HCT116 (cell line): ENCODE measurements around the gene NAGLU. TPM values are rescaled to one million over a fixed set of nuclear protein-coding genes. Genes with fewer than 3 reads are reported as not detected.
"Not testable (repeated sequence)": the region's sequence is repeated elsewhere in the genome, so short reads cannot be mapped to it uniquely, and the experiment has no call there.

ENCODE experiments used
- ATAC-seq: fragments of 200-7000 bp; cut with Tn5 transposase; 2 replicates; pipeline ENCODE4 v1.9.1; 2020; ENCODE audit warnings: mild to moderate bottlenecking, moderate library complexity
- BruUV-seq: library from RNA; stranded (reverse); fragments of 400-500 nt; replicated peaks from 2 replicates; lab custom pipeline; 2021; lab: Mats Ljungman, UMichigan
- CTCF ChIA-PET: fragments of 300-600 bp; sonication (Branson Sonifier 250); formaldehyde crosslinking; loops from one replicate; lab custom pipeline; 2021; ENCODE audit warnings: antibody characterized with exemption; lab: Charles Lee
- POLR2A ChIA-PET: fragments of 300-600, 350-600 bp; sonication (Branson Sonifier 250); formaldehyde crosslinking; loops from one replicate; lab custom pipeline; 2021; ENCODE audit warnings: antibody characterized with exemption; lab: Charles Lee
- RAD21 ChIA-PET, 2 experiments: fragments of 300-600 bp; sonication (Branson Sonifier 250); formaldehyde crosslinking; loops; one replicate each; lab custom pipeline; 2023; ENCODE audit warnings: low total read pairs in 2 of 2; ENCODE audit not compliant: uncharacterized antibody in 2 of 2, unreplicated experiment in 2 of 2, low non-redundant PET in 1 of 2; lab: Charles Lee
- DNase-seq: peaks from one replicate; pipeline ENCODE4 v3.0.0-alpha.2; 2010; ENCODE audit warnings: low read depth, low spot score
- H2AFZ ChIP-seq: fragments of 200-600 bp; shearing (Covaris generic), sonication (generic); 2 replicates; pipeline ENCODE4 v1.6.1; 2017; ENCODE audit warnings: low read depth, mixed run types, mixed read lengths, antibody characterized with exemption, low read length; ENCODE audit not compliant: poor library complexity, severe bottlenecking
- H3K27ac ChIP-seq: 2 replicates; pipeline ENCODE4 v1.5.1; 2012; ENCODE audit warnings: low read depth, low read length
- H3K27me3 ChIP-seq: fragments of 200-600 bp; sonication (generic); 2 replicates; pipeline ENCODE4 v1.6.1; 2016; ENCODE audit warnings: mixed run types, low read length, mixed read lengths; ENCODE audit not compliant: insufficient read depth
- H3K36me3 ChIP-seq, 2 experiments: fragments of 200-500 bp in 1 of 2; fragments of 200-600 bp in 1 of 2; sonication (Bioruptor generic) in 1 of 2; sonication (generic) in 1 of 2; 2 replicates each; pipeline versions ENCODE4 v1.5.1 to v1.6.1; 2014 to 2016; ENCODE audit warnings: low read length in 2 of 2, inconsistent platforms in 1 of 2, mixed read lengths in 1 of 2, mixed run types in 1 of 2; ENCODE audit not compliant: insufficient read depth in 2 of 2, control insufficient read depth in 1 of 2
- H3K4me1 ChIP-seq, 2 experiments: fragments of 200-600 bp in 1 of 2; sonication (generic) in 1 of 2; 2 replicates each; pipeline versions ENCODE4 v1.5.1 to v1.6.1; 2012 to 2017; ENCODE audit warnings: low read length in 2 of 2, inconsistent platforms in 1 of 2, mild to moderate bottlenecking in 1 of 2, mixed read lengths in 1 of 2, mixed run types in 1 of 2, moderate library complexity in 1 of 2; ENCODE audit not compliant: insufficient read depth in 2 of 2, control insufficient read depth in 1 of 2
- H3K4me2 ChIP-seq: fragments of 200-600 bp; sonication (generic); 2 replicates; pipeline ENCODE4 v1.6.1; 2017; ENCODE audit warnings: mixed run types, low read length, mixed read lengths
- H3K4me3 ChIP-seq, 2 experiments: fragments of 200-600 bp in 1 of 2; sonication (generic) in 1 of 2; replicated peaks in 1 of 2; 2 replicates each; pipeline ENCODE4 v1.5.1; 2011 to 2016; ENCODE audit warnings: low read length in 2 of 2, control low read depth in 1 of 2, low read depth in 1 of 2, mild to moderate bottlenecking in 1 of 2, mixed read lengths in 1 of 2, mixed run types in 1 of 2
- H3K79me2 ChIP-seq: fragments of 200-600 bp; sonication (generic); 2 replicates; pipeline ENCODE4 v1.6.1; 2017; ENCODE audit warnings: mild to moderate bottlenecking, mixed run types, low read length, moderate library complexity, mixed read lengths; ENCODE audit not compliant: insufficient read depth
- H3K9ac ChIP-seq: fragments of 200-600 bp; sonication (generic); 2 replicates; pipeline ENCODE4 v1.6.1; 2016; ENCODE audit warnings: low read length, mixed read lengths
- H3K9me2 ChIP-seq: fragments of 200-600 bp; sonication (generic), shearing (Covaris generic); 2 replicates; pipeline ENCODE4 v1.6.1; 2017; ENCODE audit warnings: mixed run types, mild to moderate bottlenecking, moderate library complexity; ENCODE audit not compliant: insufficient read depth
- H3K9me3 ChIP-seq, 2 experiments: fragments of 200-500 bp in 1 of 2; fragments of 200-600 bp in 1 of 2; sonication (Bioruptor generic) in 1 of 2; sonication (generic) in 1 of 2; 2 replicates each; pipeline ENCODE4 v1.6.1; 2014 to 2017; ENCODE audit warnings: low read length in 2 of 2, mixed read lengths in 2 of 2, inconsistent platforms in 1 of 2, low read depth in 1 of 2, mild to moderate bottlenecking in 1 of 2, mixed run types in 1 of 2, moderate library complexity in 1 of 2; ENCODE audit not compliant: control insufficient read depth in 1 of 2, insufficient read depth in 1 of 2
- H4K20me1 ChIP-seq: fragments of 200-600 bp; sonication (generic), shearing (Covaris generic); 2 replicates; pipeline ENCODE4 v1.6.1; 2017; ENCODE audit warnings: mixed run types, mild to moderate bottlenecking, moderate library complexity; ENCODE audit not compliant: insufficient read depth
- CBX3 ChIP-seq: IDR thresholded peaks from 2 replicates; pipeline ENCODE4 v1.6.1; 2012; ENCODE audit warnings: low read depth
- FOSL1 ChIP-seq: IDR thresholded peaks from 2 replicates; pipeline ENCODE4 v1.6.1; 2012; ENCODE audit warnings: low read depth
- YY1 ChIP-seq: IDR thresholded peaks from 2 replicates; pipeline ENCODE4 v1.6.1; 2011; ENCODE audit warnings: low read length, low read depth, moderate library complexity, mild to moderate bottlenecking; ENCODE audit not compliant: insufficient replicate concordance; ENCODE audit errors: extremely low read depth
- intact Hi-C: fragments of 100-400 bp; cut with micrococcal nuclease; formaldehyde crosslinking; loops from 2 replicates; pipeline ENCODE4 v1.10.0; 2022
- total RNA-seq: library from RNA; stranded (reverse); gene quantifications from one replicate; pipeline ENCODE4 v1.2.1, GENCODE V29; 2021; ENCODE audit not compliant: unreplicated experiment
- TF ChIP-seq, protein P1 (sequence below): IDR thresholded peaks from 2 replicates; pipeline ENCODE4 v1.6.1; 2012
- TF ChIP-seq, protein P2 (sequence below): IDR thresholded peaks from 2 replicates; pipeline ENCODE4 v1.6.1; 2012

The NAGLU gene
- total RNA-seq, 1 experiment from 2014 or later, result 17.7 TPM

DNA sequence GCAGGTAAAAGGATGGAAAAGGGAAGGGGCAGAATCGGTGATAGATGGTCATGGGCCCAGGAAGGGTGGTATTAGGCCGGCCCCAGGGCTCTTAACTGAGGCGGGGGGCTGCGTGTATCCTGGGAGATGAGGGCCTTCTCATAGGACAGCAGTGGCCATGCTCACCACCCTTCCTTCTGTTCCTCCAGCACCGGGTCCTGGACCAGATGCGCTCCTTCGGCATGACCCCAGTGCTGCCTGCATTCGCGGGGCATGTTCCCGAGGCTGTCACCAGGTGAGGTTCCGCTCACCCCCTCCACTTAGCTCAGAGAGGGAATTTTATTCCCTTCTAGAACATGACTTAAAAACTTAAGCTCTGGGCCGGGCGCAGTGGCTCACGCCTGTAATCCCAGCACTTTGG, 2.4 kb downstream of the NAGLU start:
- Histone ChIP-seq H3K4me1 (peaks cover 19 to 34% of the 10 kb centered on the region in 2 experiments), H3K79me2 (no peaks in the 10 kb centered on the region), H3K9me3 (no peaks in the 10 kb centered on the region), H3K4me2 (no peak overlapping the region)
- DNase-seq (no peak), ATAC-seq (no peak)
- POLR2A ChIA-PET, result no interaction called here
- no TSS peak for BruUV-seq
- CTCF ChIA-PET, result interaction anchor here (2.2 kb wide), 1 partner anchor 10 kb away, joined by 7 read pairs; no protein-coding TSS in a partner anchor
- TF ChIP-seq YY1, result no peak
- TF ChIP-seq, protein P1, sequence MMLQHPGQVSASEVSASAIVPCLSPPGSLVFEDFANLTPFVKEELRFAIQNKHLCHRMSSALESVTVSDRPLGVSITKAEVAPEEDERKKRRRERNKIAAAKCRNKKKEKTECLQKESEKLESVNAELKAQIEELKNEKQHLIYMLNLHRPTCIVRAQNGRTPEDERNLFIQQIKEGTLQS, result no peak
- no peak for TF ChIP-seq CBX3
- TF ChIP-seq, protein P2, sequence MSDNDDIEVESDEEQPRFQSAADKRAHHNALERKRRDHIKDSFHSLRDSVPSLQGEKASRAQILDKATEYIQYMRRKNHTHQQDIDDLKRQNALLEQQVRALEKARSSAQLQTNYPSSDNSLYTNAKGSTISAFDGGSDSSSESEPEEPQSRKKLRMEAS, result no peak
- no peak for TF ChIP-seq FOSL1
- TF ChIP-seq, all 23 proteins: peak for 0
- Histone ChIP-seq H3K9me2 (no peaks in the 10 kb centered on the region), H4K20me1 (no peaks in the 10 kb centered on the region), H3K9ac (no peak overlapping the region), H3K27me3 (no peaks in the 10 kb centered on the region), H3K36me3 (no peaks in the 10 kb centered on the region; a peak in 1 of 4 replicates), H3K27ac (no peak overlapping the region), H3K4me3 (no peak overlapping the region), H2AFZ (no peak overlapping the region)
- RAD21 ChIA-PET, result no interaction called here
- intact Hi-C loops, result no loop called here

DNA sequence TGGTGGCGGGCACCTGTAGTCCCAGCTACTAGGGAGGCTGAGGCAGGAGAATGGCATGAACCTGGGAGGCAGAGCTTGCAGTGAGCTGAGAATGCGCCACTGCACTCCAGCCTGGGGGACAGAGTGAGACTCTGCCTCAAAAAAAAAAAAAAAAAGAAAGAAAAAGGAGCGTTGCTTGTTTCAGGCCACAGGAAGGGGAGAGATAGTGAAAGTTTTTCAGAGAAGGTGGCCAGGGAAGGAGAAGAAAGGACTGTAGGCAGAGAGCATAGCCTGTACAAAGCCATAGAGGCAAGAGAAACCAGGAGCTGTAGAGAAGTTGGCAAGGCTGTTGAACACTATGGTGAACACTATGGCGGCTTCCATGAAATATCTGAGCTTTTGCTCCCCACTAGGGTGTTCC, 4.5 kb downstream of the NAGLU start:
- H3K79me2 ChIP-seq, H2AFZ ChIP-seq, CTCF ChIA-PET, H4K20me1 ChIP-seq, intact Hi-C loops, H3K4me3 ChIP-seq, POLR2A ChIA-PET, H3K9me3 ChIP-seq, ATAC-seq, RAD21 ChIA-PET, BruUV-seq, H3K27ac ChIP-seq, H3K27me3 ChIP-seq, DNase-seq, H3K9ac ChIP-seq, H3K9me2 ChIP-seq, H3K36me3 ChIP-seq: not testable (repeated sequence)
- Histone ChIP-seq H3K4me2 (0 out of 2 replicates have a peak overlapping the region, but pooled peaks have one; percentile 37), H3K4me1 (peaks cover 17 to 28% of the 10 kb centered on the region in 2 experiments)
